ENCODE measurements around the gene OMA1. TPM values are rescaled to one million over a fixed set of nuclear protein-coding genes. Genes with fewer than 3 reads are reported as not detected.

Gene OMA1
- total and polyA plus RNA-seq, 10 of the 15 experiments (the other 5 are each of a cell fraction or from before 2014, with no cell fraction given), result 23.6 to 67.1 (median 47.1) TPM

DNA sequence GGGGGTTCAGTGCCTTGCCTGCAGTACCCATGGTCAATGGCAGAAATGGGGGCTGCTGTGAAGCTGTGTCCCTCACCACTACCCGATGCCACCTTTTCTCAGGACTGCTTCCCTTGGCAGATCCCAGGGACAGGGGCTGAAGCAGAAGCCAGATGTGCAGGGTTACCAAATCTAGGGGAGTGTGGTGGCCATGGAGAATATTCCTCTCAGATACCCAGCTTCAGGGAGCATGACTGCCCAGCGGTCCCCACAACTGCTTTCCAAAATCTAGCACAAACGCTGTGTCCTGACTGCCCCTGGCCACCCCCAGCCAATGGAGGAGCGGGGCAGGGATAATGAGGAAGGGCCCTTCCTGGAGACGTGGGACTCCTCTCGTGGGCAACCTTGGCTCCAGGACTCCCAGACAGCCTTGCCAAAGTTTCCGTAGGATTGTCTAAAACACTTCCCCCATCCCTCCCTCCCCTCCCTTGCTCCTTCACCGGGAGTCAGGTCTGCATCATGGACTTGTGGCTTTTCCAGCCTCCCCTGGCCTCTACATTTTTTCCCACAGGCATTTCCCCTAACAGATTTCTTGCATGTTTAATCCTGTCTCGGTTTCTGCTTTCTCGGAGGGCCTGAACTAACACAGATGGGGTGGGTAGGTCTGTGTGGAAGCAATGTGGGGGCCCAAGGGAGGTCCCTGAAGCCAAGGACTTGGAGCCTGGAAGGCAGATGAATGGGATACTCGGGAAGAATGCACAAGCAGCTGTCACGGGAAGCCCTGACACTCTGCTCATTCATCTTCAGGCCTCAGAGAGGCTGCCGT lies 80.5 kb downstream of the OMA1 start:
- Histone ChIP-seq H4K20me1 (ENCODE audit: control insufficient read depth, insufficient read depth) (no peaks in the 10 kb centered on the region), H3K4me3 (no peak overlapping the region), H2AFZ (ENCODE audit: control insufficient read depth, low read depth, low read length) (no peak overlapping the region), H3K27me3 (replicated peaks in 1 of 2; ENCODE audit: control insufficient read depth in 2 of 2, insufficient read depth in 2 of 2, low read length in 1 of 2) (no peaks in the 10 kb centered on the region), H3K4me2 (ENCODE audit: control insufficient read depth, insufficient read depth) (no peak overlapping the region), H3K4me1 (ENCODE audit: control insufficient read depth, insufficient read depth, low read length) (no peaks in the 10 kb centered on the region), H3K79me2 (ENCODE audit: control insufficient read depth, insufficient read depth, low read length) (no peaks in the 10 kb centered on the region), H3K27ac (ENCODE audit: control insufficient read depth, insufficient read depth) (no peak overlapping the region), H3K9me3 (replicated peaks; ENCODE audit: control insufficient read depth, insufficient read depth, low read length) (no peaks in the 10 kb centered on the region), H3K9ac (ENCODE audit: control insufficient read depth, insufficient read depth, low read length) (no peak overlapping the region), H3K36me3 (ENCODE audit: control insufficient read depth in 2 of 2, insufficient read depth in 2 of 2, low read length in 1 of 2) (no peaks in the 10 kb centered on the region)
- 53% methylated on average over 12 of the region's 13 CpGs for WGBS (ENCODE audit: insufficient coverage, insufficient replicate concordance, low lambda C conversion rate, missing lambda C conversion rate)
- DNase-seq (ENCODE audit: low read depth, low spot score) (no peak), FAIRE-seq (no peak), ATAC-seq (no peak)
- BruUV-seq (replicated peaks), result no TSS peak
- RAD21 ChIA-PET (ENCODE audit: unreplicated experiment), result no interaction called here
- CTCF ChIA-PET, result no interaction called here
- POLR2A ChIA-PET, result no interaction called here
- intact Hi-C loops (cut with micrococcal nuclease; ENCODE audit: unreplicated experiment) (no loop called here), in situ Hi-C loops (cut with MboI) (no loop called here)
- SMC1A ChIA-PET (ENCODE audit: uncharacterized antibody, unreplicated experiment), result no interaction called here
- TF ChIP-seq ETV6 (conservative IDR thresholded peaks at IDR 0.05 in 1 of 2, IDR thresholded peaks at IDR 0.05 in 1 of 2; ENCODE audit: borderline replicate concordance in 1 of 2, low read depth in 1 of 2) (no peak), STAT1 (conservative IDR thresholded peaks at IDR 0.05) (no peak), CEBPB (IDR thresholded peaks at IDR 0.05; ENCODE audit: borderline replicate concordance in 1 of 2, low read depth in 2 of 2, low read length in 2 of 2) (no peak), POLR2AphosphoS5 (IDR thresholded peaks at IDR 0.05; ENCODE audit: low read length) (no peak), KLF5 (IDR thresholded peaks at IDR 0.05; ENCODE audit: partially characterized antibody) (no peak), NFYB (IDR thresholded peaks at IDR 0.05; ENCODE audit: insufficient read depth, low read depth, low read length) (no peak), IKZF2 (IDR thresholded peaks at IDR 0.05) (no peak), REST (IDR thresholded peaks at IDR 0.05; ENCODE audit: low read depth, low read length) (no peak), TARDBP (IDR thresholded peaks at IDR 0.05; ENCODE audit: borderline replicate concordance) (no peak)
- TF ChIP-seq, protein P1, sequence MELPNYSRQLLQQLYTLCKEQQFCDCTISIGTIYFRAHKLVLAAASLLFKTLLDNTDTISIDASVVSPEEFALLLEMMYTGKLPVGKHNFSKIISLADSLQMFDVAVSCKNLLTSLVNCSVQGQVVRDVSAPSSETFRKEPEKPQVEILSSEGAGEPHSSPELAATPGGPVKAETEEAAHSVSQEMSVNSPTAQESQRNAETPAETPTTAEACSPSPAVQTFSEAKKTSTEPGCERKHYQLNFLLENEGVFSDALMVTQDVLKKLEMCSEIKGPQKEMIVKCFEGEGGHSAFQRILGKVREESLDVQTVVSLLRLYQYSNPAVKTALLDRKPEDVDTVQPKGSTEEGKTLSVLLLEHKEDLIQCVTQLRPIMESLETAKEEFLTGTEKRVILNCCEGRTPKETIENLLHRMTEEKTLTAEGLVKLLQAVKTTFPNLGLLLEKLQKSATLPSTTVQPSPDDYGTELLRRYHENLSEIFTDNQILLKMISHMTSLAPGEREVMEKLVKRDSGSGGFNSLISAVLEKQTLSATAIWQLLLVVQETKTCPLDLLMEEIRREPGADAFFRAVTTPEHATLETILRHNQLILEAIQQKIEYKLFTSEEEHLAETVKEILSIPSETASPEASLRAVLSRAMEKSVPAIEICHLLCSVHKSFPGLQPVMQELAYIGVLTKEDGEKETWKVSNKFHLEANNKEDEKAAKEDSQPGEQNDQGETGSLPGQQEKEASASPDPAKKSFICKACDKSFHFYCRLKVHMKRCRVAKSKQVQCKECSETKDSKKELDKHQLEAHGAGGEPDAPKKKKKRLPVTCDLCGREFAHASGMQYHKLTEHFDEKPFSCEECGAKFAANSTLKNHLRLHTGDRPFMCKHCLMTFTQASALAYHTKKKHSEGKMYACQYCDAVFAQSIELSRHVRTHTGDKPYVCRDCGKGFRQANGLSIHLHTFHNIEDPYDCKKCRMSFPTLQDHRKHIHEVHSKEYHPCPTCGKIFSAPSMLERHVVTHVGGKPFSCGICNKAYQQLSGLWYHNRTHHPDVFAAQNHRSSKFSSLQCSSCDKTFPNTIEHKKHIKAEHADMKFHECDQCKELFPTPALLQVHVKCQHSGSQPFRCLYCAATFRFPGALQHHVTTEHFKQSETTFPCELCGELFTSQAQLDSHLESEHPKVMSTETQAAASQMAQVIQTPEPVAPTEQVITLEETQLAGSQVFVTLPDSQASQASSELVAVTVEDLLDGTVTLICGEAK (IDR thresholded peaks at IDR 0.05; ENCODE audit: borderline replicate concordance), result no peak
- TF ChIP-seq, protein P2, sequence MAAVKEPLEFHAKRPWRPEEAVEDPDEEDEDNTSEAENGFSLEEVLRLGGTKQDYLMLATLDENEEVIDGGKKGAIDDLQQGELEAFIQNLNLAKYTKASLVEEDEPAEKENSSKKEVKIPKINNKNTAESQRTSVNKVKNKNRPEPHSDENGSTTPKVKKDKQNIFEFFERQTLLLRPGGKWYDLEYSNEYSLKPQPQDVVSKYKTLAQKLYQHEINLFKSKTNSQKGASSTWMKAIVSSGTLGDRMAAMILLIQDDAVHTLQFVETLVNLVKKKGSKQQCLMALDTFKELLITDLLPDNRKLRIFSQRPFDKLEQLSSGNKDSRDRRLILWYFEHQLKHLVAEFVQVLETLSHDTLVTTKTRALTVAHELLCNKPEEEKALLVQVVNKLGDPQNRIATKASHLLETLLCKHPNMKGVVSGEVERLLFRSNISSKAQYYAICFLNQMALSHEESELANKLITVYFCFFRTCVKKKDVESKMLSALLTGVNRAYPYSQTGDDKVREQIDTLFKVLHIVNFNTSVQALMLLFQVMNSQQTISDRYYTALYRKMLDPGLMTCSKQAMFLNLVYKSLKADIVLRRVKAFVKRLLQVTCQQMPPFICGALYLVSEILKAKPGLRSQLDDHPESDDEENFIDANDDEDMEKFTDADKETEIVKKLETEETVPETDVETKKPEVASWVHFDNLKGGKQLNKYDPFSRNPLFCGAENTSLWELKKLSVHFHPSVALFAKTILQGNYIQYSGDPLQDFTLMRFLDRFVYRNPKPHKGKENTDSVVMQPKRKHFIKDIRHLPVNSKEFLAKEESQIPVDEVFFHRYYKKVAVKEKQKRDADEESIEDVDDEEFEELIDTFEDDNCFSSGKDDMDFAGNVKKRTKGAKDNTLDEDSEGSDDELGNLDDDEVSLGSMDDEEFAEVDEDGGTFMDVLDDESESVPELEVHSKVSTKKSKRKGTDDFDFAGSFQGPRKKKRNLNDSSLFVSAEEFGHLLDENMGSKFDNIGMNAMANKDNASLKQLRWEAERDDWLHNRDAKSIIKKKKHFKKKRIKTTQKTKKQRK (IDR thresholded peaks at IDR 0.05; ENCODE audit: low read depth, low read length), result no peak

Measured in GM12878 (cell line).